IPS-18c (cell line): ENCODE data around the gene BCL7A.
"Not testable (repeated sequence)": the region's sequence is repeated elsewhere in the genome, so short reads cannot be mapped to it uniquely, and the experiment has no call there.

Experiments used
- H3K4me3 ChIP-seq: 2 replicates; pipeline ENCODE4 v1.7.0; 2013; ENCODE audit warnings: low read depth, mild to moderate bottlenecking, low read length, moderate library complexity; ENCODE audit not compliant: insufficient read depth
- H3K9me3 ChIP-seq: one replicate; pipeline ENCODE4 v1.6.1; 2013; ENCODE audit warnings: mild to moderate bottlenecking, low read length, moderate library complexity; ENCODE audit not compliant: control insufficient read depth, insufficient read depth

The BCL7A gene

GRCh38 chr12:122094137-122094734 is 72.6 kb downstream of the BCL7A start:
- H3K4me3 ChIP-seq: no peak overlapping the region
- H3K9me3 ChIP-seq: no peaks in the 10 kb centered on the region

- Histone ChIP-seq H3K9me3 (no peaks in the 10 kb centered on the region), H3K4me3 (no peak overlapping the region)
Measured at GRCh38 chr12:122094735-122095631, 73.3 kb downstream of the BCL7A start.

GRCh38 chr12:122096014-122096413 is 74.3 kb downstream of the BCL7A start:
- H3K4me3 ChIP-seq: no peak overlapping the region
- H3K9me3 ChIP-seq: no peaks in the 10 kb centered on the region

GRCh38 chr12:122096591-122097149 is 75.0 kb downstream of the BCL7A start:
- no peak overlapping the region for H3K4me3 ChIP-seq
- H3K9me3 ChIP-seq: no peaks in the 10 kb centered on the region

- Histone ChIP-seq H3K9me3 (no peaks in the 10 kb centered on the region), H3K4me3 (no peak overlapping the region)
Measured at GRCh38 chr12:122097584-122097926, 75.9 kb downstream of the BCL7A start.

GRCh38 chr12:122097927-122098756 is 76.5 kb downstream of the BCL7A start:
- no peak overlapping the region for H3K4me3 ChIP-seq
- no peaks in the 10 kb centered on the region for H3K9me3 ChIP-seq

- no peak overlapping the region for H3K4me3 ChIP-seq
- no peaks in the 10 kb centered on the region for H3K9me3 ChIP-seq
Measured at GRCh38 chr12:122099280-122099749, 77.6 kb downstream of the BCL7A start.

- no peaks in the 10 kb centered on the region for H3K9me3 ChIP-seq
- no peak overlapping the region for H3K4me3 ChIP-seq
Measured at GRCh38 chr12:122099856-122100255, 78.2 kb downstream of the BCL7A start.

- H3K9me3 ChIP-seq: no peaks in the 10 kb centered on the region
- H3K4me3 ChIP-seq: no peak overlapping the region
Measured at GRCh38 chr12:122100568-122100967, 78.9 kb downstream of the BCL7A start.

GRCh38 chr12:122102331-122102730 is 80.6 kb downstream of the BCL7A start:
- H3K4me3 ChIP-seq: no peak overlapping the region
- H3K9me3 ChIP-seq: no peaks in the 10 kb centered on the region

- Histone ChIP-seq H3K4me3 (no peak overlapping the region), H3K9me3 (no peaks in the 10 kb centered on the region)
Measured at GRCh38 chr12:122104844-122105243, 83.2 kb downstream of the BCL7A start.

- H3K9me3 ChIP-seq: not testable (repeated sequence)
Measured at GRCh38 chr12:122105496-122105895, 83.8 kb downstream of the BCL7A start.

GRCh38 chr12:122106843-122107242 is 85.2 kb downstream of the BCL7A start:
- Histone ChIP-seq H3K4me3 (no peak overlapping the region), H3K9me3 (no peaks in the 10 kb centered on the region)

More at GRCh38 chr12:122105496-122105895, 83.8 kb downstream of the BCL7A start:
- H3K4me3 ChIP-seq: not testable (repeated sequence)

- H3K9me3 ChIP-seq: no peaks in the 10 kb centered on the region
- H3K4me3 ChIP-seq: no peak overlapping the region
Measured at GRCh38 chr12:122107261-122107660, 85.6 kb downstream of the BCL7A start.

- H3K9me3 ChIP-seq: no peaks in the 10 kb centered on the region
- H3K4me3 ChIP-seq: no peak overlapping the region
Measured at GRCh38 chr12:122111089-122111641, 89.5 kb downstream of the BCL7A start.
